Activated T-helper 17 cell treated with anti-CD3 and anti-CD28 coated beads, Interleukin-2, amount 50 U/mL, for 72 hours (primary cell): Measurements from ENCODE around the gene TMEM11. TPM values are rescaled to one million over a fixed set of nuclear protein-coding genes. Genes with fewer than 3 reads are reported as not detected.

Experiments used
- ATAC-seq: fragments of 150-1000 bp; cut with Tn5 transposase; replicated peaks from 2 replicates; pipeline ENCODE4 v1.10.0; 2021; ENCODE audit warnings: mild to moderate bottlenecking, moderate library complexity
- H3K27ac Mint-ChIP-seq: one replicate; pipeline ENCODE4 v1.8.0; 2022; ENCODE audit warnings: mixed read lengths
- H3K27me3 Mint-ChIP-seq: one replicate; pipeline ENCODE4 v1.8.0; 2022; ENCODE audit warnings: mixed read lengths
- H3K36me3 Mint-ChIP-seq: one replicate; pipeline ENCODE4 v1.8.0; 2022; ENCODE audit warnings: low read depth, mild to moderate bottlenecking, mixed read lengths
- H3K4me1 Mint-ChIP-seq: one replicate; pipeline ENCODE4 v1.8.0; 2022; ENCODE audit warnings: mixed read lengths
- H3K4me3 Mint-ChIP-seq: one replicate; pipeline ENCODE4 v1.8.0; 2022; ENCODE audit warnings: mild to moderate bottlenecking, mixed read lengths
- H3K9me3 Mint-ChIP-seq: one replicate; pipeline ENCODE4 v1.8.0; 2022; ENCODE audit warnings: mixed read lengths
- total RNA-seq, 2 donors: library from RNA; stranded (reverse); gene quantifications; one replicate each; pipeline ENCODE4 v1.2.3, GENCODE V29; 2022

The TMEM11 gene
- total RNA-seq, 2 donors from 2014 or later, result 14.3 to 28.5 TPM

DNA sequence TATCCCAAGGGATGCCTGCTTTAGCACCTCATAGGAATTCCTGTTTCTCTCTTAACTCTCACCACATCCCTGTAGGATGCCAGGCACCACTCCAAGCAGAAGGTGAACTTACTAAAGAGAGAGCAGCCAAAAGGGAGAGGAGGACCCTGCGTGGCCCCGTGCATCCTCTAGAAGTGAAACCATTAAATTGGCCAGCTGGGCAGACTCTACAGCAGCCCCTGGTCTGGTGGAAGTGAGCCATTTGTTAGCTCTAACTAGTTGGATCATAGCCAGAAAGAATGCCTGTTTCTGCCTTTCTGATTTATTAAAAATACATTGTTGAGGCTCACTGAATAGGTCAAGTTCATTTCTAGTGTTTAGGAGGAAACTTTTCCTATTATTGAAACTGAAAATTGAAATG is 22.3 kb downstream of the TMEM11 start:
- Mint-ChIP-seq H3K27ac (no peak overlapping the region), H3K4me3 (no peak overlapping the region), H3K36me3 (peaks cover 22% of the 10 kb centered on the region), H3K27me3 (no peaks in the 10 kb centered on the region), H3K4me1 (peaks cover 6% of the 10 kb centered on the region), H3K9me3 (no peaks in the 10 kb centered on the region)
- ATAC-seq, result no peak

DNA sequence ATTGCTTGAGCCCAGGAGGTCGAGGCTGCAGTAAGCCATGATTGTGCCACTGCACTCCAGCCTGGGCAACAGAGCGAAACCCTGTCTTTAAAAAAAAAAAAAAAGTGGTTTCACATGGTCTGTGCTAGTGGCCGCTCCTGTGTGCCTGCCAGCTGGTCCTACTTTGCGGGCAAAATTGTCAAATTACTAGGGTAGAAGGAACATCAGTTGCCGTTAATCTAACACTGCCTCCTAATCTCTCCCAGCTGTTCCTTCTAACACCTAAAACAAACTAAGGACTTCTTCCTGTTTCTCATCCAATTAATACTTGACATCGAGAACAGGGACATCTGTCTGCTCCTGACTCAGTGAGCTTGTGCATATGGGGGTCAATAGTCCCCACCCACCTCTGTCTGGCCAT is 23.9 kb downstream of the TMEM11 start:
- no peak for ATAC-seq
- no peaks in the 10 kb centered on the region for H3K9me3 Mint-ChIP-seq
- H3K27me3 Mint-ChIP-seq, result no peaks in the 10 kb centered on the region
- peaks cover 16% of the 10 kb centered on the region for H3K36me3 Mint-ChIP-seq
- H3K4me1 Mint-ChIP-seq, result peaks cover 6% of the 10 kb centered on the region
- no peak overlapping the region for H3K4me3 Mint-ChIP-seq
- peak overlapping the region; percentile 58 for H3K27ac Mint-ChIP-seq

DNA sequence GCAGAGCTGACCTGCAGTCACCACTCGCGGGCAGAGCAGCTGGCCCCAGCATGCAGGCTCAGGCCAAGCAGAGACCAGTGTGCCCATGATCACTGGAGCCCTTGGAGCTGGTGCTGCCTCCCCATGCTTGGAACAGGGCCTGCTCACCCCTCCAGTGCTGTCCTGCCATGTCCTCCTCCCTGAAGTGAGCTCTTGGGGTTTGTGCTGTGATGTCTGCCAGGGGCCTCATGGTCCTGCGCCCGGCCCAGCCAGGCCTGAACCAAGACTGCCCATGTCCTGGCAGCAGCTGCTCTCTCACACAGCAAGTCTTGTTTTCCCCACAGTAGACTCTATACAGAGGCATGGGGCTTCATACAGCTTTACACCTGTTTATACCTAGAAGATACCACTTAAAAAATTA is 24.6 kb downstream of the TMEM11 start:
- no peak overlapping the region for H3K27ac Mint-ChIP-seq
- no peak overlapping the region for H3K4me3 Mint-ChIP-seq
- H3K27me3 Mint-ChIP-seq, result no peaks in the 10 kb centered on the region
- ATAC-seq, result no peak
- H3K9me3 Mint-ChIP-seq, result no peaks in the 10 kb centered on the region
- H3K36me3 Mint-ChIP-seq, result peaks cover 20% of the 10 kb centered on the region
- peaks cover 2% of the 10 kb centered on the region for H3K4me1 Mint-ChIP-seq

DNA sequence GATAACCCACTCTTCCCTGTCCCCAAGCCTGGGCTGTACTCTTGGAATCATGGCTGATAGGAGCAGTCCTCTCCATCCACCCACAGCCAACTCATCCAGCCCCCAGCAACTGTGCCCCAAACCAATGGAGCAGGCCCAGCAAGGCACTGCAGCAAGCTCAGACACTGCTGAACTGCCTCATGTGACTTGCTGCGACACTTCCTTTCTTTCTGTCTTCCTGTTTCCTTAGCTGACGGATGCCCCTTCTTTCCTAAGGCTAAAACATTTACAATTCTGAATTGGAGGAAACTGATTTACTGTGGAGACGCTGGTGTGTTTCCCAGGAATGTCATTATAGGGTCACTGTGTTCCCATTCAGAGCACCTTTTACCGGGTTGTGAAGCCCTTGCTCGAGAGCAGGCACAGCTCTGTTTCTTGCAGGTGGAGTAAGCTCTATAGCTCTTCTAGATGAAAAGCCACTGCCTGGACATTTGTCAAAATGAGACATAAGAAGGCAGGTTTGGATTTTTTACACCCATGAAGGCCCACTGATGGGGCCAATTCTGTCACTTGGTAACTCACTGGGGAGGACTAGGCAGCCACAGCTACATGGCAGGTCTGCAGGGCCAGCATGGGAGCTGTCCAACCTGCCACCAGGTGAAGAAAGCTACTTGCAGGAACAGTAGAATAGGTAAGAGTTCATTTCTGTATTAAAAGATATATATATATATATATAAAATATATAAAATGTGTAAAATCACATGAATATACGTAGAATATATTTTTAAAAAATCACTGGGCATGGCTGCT is 27.4 kb downstream of the TMEM11 start:
- ATAC-seq, result no peak
- H3K27me3 Mint-ChIP-seq, result no peaks in the 10 kb centered on the region
- H3K4me3 Mint-ChIP-seq, result no peak overlapping the region
- peaks cover 24% of the 10 kb centered on the region for H3K36me3 Mint-ChIP-seq
- H3K4me1 Mint-ChIP-seq, result no peaks in the 10 kb centered on the region
- H3K27ac Mint-ChIP-seq, result no peak overlapping the region
- H3K9me3 Mint-ChIP-seq, result no peaks in the 10 kb centered on the region

DNA sequence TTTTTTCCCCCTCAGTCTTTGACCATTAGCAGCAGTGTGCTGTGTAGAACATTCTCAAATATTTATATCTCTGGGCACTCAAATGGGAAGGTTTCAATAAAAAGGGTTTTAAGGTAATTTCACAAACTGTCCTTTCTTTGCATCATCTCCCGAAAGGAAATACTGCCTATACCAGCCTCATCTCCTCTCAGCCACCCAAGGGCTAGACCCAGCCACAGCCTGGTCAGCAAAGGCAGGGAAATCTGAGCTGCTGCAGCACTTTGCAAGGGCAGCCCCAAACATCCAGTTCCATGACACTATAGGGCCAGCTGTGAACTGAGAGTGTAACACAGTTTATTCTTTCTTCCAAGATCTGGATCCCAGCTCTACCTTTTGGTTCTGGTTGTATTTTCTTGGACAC is 28.9 kb downstream of the TMEM11 start:
- ATAC-seq, result no peak

DNA sequence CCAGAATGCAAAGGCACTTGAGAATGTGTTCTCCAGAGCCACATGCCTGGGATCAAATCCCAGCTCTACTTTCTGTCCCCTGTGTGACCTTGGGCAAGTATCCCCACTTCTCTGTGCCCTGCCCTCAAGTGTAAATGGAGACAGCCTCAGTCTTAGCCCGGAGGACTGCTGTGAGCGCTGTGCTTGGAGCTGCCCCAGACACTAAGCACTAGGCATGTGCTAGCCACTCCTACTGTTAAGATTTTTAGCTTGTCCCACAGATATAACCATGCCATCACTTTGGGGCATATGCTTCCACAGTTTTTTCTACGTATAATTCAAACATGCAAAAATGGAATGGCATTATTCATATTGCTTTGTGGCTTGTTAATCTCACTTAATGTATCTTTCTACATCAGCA is 29.4 kb downstream of the TMEM11 start:
- ATAC-seq, result no peak
- Mint-ChIP-seq H3K36me3 (peaks cover 27% of the 10 kb centered on the region), H3K4me3 (no peak overlapping the region), H3K27me3 (no peaks in the 10 kb centered on the region), H3K9me3 (no peaks in the 10 kb centered on the region), H3K27ac (no peak overlapping the region), H3K4me1 (no peaks in the 10 kb centered on the region)

More for the DNA sequence above, 28.9 kb downstream of the TMEM11 start:
- Mint-ChIP-seq H3K27ac (no peak overlapping the region), H3K36me3 (peaks cover 26% of the 10 kb centered on the region), H3K9me3 (no peaks in the 10 kb centered on the region), H3K4me3 (no peak overlapping the region), H3K27me3 (no peaks in the 10 kb centered on the region), H3K4me1 (no peaks in the 10 kb centered on the region)

DNA sequence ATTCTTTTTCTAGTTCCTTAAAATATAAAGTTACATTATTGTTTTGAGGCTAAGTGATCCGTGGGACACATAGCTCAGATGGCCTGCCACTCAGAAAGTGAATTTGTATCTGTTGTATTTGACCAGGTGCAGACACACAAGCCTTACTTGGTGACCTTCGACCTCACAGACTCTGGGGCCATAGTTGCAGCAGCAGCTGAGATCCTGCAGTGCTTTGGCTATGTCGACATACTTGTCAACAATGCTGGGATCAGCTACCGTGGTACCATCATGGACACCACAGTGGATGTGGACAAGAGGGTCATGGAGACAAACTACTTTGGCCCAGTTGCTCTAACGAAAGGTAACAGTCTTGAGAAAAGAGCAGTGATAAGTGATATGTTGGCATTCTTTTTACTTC is 30.5 kb downstream of the TMEM11 start:
- H3K4me1 Mint-ChIP-seq, result no peaks in the 10 kb centered on the region
- H3K36me3 Mint-ChIP-seq, result peaks cover 27% of the 10 kb centered on the region
- H3K4me3 Mint-ChIP-seq, result no peak overlapping the region
- H3K27ac Mint-ChIP-seq, result peak overlapping the region; percentile 18
- ATAC-seq, result no peak
- no peaks in the 10 kb centered on the region for H3K9me3 Mint-ChIP-seq
- no peaks in the 10 kb centered on the region for H3K27me3 Mint-ChIP-seq

DNA sequence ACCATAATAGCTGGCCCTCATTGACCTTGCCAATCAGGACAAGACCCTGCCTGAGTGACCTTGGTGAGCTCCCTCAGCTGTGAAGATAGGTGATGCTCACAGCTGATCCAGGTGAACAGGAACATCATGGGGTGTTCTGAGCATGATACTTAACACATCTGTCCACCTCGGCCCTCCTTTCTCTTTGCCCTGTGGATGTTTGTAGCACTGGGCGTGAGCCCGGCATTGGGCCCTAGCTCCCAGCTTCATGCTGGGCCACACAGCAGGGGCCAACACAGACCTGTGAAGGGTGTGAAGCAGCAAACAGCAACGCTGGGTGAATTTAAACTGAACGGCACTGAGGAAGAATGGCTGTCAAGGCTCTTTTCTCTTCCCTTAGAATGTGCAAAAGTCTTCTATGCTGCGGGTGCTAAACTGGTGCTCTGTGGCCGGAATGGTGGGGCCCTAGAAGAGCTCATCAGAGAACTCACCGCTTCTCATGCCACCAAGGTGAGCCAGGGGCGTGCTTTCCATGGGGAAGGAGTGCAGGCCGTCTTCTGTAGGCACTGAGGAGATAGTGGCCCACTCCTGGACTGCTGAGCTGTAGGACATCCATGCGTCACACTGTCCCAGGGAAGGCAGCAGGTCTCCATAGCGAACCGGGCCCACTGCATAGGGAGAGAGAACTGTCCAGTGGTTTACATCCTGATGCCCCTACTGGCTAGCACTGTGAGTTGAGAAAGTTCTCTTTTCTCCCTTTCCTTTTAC is 35.9 kb downstream of the TMEM11 start:
- Mint-ChIP-seq H3K27ac (no peak overlapping the region), H3K27me3 (no peaks in the 10 kb centered on the region), H3K4me1 (no peaks in the 10 kb centered on the region), H3K4me3 (no peak overlapping the region), H3K36me3 (peaks cover 12% of the 10 kb centered on the region), H3K9me3 (no peaks in the 10 kb centered on the region)
- ATAC-seq, result no peak

DNA sequence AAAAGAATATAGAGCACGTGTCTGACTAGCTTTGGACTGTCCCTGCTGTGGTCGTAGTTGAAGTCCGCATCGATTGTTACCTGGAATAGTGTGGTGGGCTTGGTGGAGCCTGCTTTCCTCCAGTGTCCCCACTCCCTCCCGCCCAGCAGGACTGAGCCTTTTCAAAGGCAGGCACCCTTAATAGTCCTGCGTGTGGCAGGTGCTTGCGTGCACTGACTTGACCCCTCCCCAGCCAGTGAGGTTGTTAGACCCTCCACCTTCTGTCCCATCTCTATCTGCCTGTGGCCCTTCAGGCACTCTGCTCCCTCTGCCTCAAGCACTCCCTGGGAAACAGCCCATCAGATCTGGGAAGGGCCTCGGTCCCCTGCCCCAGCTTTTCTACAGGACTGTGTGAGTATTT is 36.6 kb downstream of the TMEM11 start:
- H3K27ac Mint-ChIP-seq, result no peak overlapping the region
- no peak for ATAC-seq
- no peaks in the 10 kb centered on the region for H3K9me3 Mint-ChIP-seq

DNA sequence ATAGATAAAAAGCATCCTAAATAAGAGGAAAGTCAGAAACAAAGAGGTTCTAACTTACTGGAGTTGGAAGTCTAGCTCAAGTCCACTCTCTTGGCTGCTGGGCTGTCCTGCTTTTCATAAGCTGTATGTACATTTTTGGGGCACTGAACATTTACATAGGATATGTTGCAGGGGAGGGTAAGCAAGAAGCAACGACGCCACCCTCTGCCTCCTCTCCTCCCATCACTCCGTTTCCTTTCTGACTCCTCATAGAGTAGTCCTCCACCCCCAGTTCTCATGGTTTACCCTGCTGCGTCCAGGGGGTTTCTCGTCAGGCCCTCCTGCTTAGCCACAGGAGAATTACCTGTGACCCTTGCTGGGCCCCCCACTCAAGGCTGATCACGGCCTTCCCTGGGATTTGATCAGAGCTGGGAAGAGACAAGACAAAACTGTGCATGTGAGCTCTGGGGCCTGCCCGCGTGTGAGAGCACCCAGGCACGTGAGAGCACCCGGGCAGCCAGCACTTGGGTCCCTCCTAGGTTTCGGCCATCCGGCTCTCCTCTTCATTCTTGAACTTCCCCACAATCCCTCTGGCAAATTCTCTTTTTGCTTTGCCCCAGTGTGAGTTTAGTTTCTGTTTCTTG is 37.1 kb downstream of the TMEM11 start:
- Mint-ChIP-seq H3K27ac (no peak overlapping the region), H3K36me3 (peaks cover 17% of the 10 kb centered on the region), H3K4me3 (no peak overlapping the region), H3K4me1 (peaks cover 3% of the 10 kb centered on the region), H3K27me3 (no peaks in the 10 kb centered on the region), H3K9me3 (no peaks in the 10 kb centered on the region)
- ATAC-seq, result no peak

More for the DNA sequence above, 36.6 kb downstream of the TMEM11 start:
- H3K27me3 Mint-ChIP-seq, result no peaks in the 10 kb centered on the region
- H3K4me3 Mint-ChIP-seq, result no peak overlapping the region
- peaks cover 13% of the 10 kb centered on the region for H3K36me3 Mint-ChIP-seq
- no peaks in the 10 kb centered on the region for H3K4me1 Mint-ChIP-seq

DNA sequence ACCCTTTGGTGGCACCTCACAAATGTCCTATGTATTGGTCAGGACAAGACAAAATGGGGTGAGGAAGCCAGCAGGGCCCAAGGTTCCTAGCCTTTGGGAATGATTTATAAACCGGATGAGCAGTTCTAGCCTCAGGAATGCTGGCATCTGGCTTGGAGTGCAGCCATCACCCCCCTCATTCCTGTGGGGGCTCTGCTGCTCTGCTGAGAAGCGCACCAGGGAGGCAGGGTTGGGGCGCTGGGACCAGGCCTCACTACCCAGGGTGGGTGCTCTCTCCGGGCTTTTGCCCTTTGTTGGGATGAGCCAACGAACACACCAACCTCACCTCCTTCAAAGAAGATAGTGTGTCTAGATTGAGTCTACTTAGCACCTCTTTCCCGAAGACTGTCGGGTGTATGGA is 39.2 kb downstream of the TMEM11 start:
- ATAC-seq, result no peak
- H3K4me1 Mint-ChIP-seq, result peaks cover 20% of the 10 kb centered on the region
- H3K4me3 Mint-ChIP-seq, result no peak overlapping the region
- no peaks in the 10 kb centered on the region for H3K9me3 Mint-ChIP-seq
- no peaks in the 10 kb centered on the region for H3K27me3 Mint-ChIP-seq
- peak overlapping the region; percentile 11 for H3K27ac Mint-ChIP-seq
- H3K36me3 Mint-ChIP-seq, result peaks cover 14% of the 10 kb centered on the region

DNA sequence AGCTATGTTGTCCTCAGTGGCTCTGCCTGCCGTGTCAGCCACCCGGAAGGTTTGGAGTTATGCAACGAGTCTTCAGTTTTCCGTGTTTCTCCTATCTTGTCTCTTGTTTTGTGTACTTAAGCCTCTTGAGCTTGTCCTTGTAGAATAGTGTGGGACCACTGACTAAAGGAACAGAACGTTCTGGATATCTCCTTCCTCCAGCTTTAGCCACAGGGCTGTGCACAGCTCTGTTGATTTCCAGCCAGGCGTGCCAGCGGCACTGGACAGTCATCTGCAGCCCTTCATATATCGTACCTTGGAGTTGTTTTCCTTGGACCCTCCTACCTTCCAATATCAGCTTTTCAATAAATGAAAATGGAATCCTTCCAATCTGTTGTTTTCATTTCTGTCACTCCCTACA is 39.8 kb downstream of the TMEM11 start:
- H3K27ac Mint-ChIP-seq, result peak overlapping the region; percentile 11
- peaks cover 20% of the 10 kb centered on the region for H3K4me1 Mint-ChIP-seq

DNA sequence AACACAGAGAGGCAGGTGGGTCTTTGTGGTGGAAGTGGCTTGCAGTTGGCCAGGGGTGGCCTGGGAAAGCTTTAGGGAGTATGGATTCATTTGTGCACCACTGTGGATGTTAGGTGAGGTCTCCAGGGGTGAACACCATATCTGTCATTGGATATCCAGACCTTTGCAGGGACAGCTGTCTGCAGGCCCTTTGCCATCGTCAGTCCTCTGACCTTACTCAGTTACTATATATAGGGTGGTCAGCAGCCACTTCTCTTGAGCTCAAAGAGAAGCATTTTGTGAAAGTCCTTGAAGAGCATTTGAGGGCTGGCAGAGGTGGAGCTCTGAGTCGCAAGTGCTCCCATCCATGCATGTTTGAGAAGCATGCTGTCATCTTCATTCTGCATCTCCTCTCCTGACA is 40.4 kb downstream of the TMEM11 start:
- H3K4me1 Mint-ChIP-seq, result peaks cover 20% of the 10 kb centered on the region
- ATAC-seq, result no peak

More for the DNA sequence above, 39.8 kb downstream of the TMEM11 start:
- Mint-ChIP-seq H3K27me3 (no peaks in the 10 kb centered on the region), H3K36me3 (peaks cover 14% of the 10 kb centered on the region), H3K9me3 (no peaks in the 10 kb centered on the region), H3K4me3 (no peak overlapping the region)
- no peak for ATAC-seq

DNA sequence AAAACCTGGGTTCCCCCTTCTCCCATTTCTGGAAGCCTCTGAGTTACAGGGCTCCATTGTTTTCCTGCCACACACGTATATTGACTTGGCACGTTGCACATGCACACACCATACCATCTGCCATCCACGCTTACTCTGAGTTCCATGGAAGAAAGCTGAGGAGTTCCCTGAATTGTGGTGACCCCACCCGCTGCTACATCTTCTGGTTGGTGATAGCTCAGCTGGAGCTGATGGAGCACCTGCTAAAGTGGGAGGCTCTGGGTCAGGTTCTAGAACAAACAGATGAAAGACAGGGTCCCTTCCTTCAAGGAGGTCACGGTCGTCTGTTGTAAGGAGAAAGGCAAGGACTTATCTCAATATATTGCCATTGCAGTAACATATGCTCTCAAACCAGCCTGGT is 41.1 kb downstream of the TMEM11 start:
- H3K4me1 Mint-ChIP-seq, result peaks cover 20% of the 10 kb centered on the region
- H3K27me3 Mint-ChIP-seq, result no peaks in the 10 kb centered on the region
- H3K4me3 Mint-ChIP-seq, result no peak overlapping the region
- peak overlapping the region; percentile 21 for H3K27ac Mint-ChIP-seq
- no peak for ATAC-seq
- H3K9me3 Mint-ChIP-seq, result no peaks in the 10 kb centered on the region
- H3K36me3 Mint-ChIP-seq, result peaks cover 14% of the 10 kb centered on the region

More for the DNA sequence above, 40.4 kb downstream of the TMEM11 start:
- H3K27ac Mint-ChIP-seq, result peak overlapping the region; percentile 21
- H3K27me3 Mint-ChIP-seq, result no peaks in the 10 kb centered on the region
- no peaks in the 10 kb centered on the region for H3K9me3 Mint-ChIP-seq
- no peak overlapping the region for H3K4me3 Mint-ChIP-seq
- H3K36me3 Mint-ChIP-seq, result peaks cover 14% of the 10 kb centered on the region
